Osteocyte (in vitro differentiated cells): ENCODE results near the gene FXR1. TPM values are rescaled to one million over a fixed set of nuclear protein-coding genes. Genes with fewer than 3 reads are reported as not detected.

Experiments
- DNase-seq: peaks from one replicate; pipeline ENCODE4 v3.0.0; 2021; ENCODE audit warnings: mixed read lengths; ENCODE audit not compliant: unreplicated experiment; ENCODE audit errors: extremely low spot score
- H3K27ac Mint-ChIP-seq: one replicate; pipeline ENCODE4 v1.8.0; 2021; ENCODE audit warnings: mild to moderate bottlenecking, mixed read lengths; ENCODE audit not compliant: unreplicated experiment
- H3K27me3 Mint-ChIP-seq: one replicate; pipeline ENCODE4 v1.8.0; 2021; ENCODE audit warnings: mixed read lengths; ENCODE audit not compliant: unreplicated experiment
- H3K36me3 Mint-ChIP-seq: one replicate; pipeline ENCODE4 v1.8.0; 2021; ENCODE audit warnings: mixed read lengths; ENCODE audit not compliant: unreplicated experiment
- H3K4me1 Mint-ChIP-seq: one replicate; pipeline ENCODE4 v1.8.0; 2021; ENCODE audit warnings: mixed read lengths; ENCODE audit not compliant: unreplicated experiment
- H3K4me3 Mint-ChIP-seq: one replicate; pipeline ENCODE4 v1.8.0; 2021; ENCODE audit warnings: mild to moderate bottlenecking, moderate library complexity, mixed read lengths; ENCODE audit not compliant: unreplicated experiment
- H3K9me3 Mint-ChIP-seq: one replicate; pipeline ENCODE4 v1.8.0; 2021; ENCODE audit warnings: mixed read lengths; ENCODE audit not compliant: unreplicated experiment
- CTCF ChIP-seq: fragments of 200-600 bp; sonication (generic); IDR thresholded peaks from 2 replicates; pipeline ENCODE4 v1.5.0; 2021; ENCODE audit warnings: antibody characterized with exemption, mild to moderate bottlenecking, moderate library complexity
- total RNA-seq: library from RNA; stranded (reverse); gene quantifications from 2 replicates; pipeline ENCODE4 v1.2.1, GENCODE V29; 2021

The FXR1 gene
- total RNA-seq, 1 donor from 2014 or later = 158 TPM

DNA sequence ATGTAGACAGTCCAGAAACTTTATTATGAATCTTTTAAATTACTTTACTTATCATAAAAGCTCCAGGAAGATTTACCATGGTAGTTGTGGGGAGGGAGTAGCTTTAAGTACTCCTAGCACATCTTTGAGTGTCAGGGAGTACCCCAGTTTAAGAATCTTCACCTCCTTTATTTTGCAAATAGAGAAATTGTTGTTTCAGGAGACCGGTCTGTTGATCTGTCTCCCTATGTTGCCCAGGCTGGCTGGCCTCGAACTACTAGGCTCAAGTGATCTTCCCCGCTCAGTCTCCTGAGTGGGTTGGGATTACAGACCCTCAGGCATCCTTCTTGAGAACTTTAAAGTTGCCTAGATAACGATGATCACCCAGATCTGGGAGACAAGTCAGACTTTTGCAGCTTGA, 11.1 kb downstream of the FXR1 start:
- Mint-ChIP-seq H3K27me3 (no peaks in the 10 kb centered on the region), H3K36me3 (peaks cover 1% of the 10 kb centered on the region), H3K27ac (no peak overlapping the region), H3K9me3 (no peaks in the 10 kb centered on the region), H3K4me3 (no peak overlapping the region), H3K4me1 (peaks cover 44% of the 10 kb centered on the region)
- no peak for DNase-seq
- no peak for TF ChIP-seq CTCF

DNA sequence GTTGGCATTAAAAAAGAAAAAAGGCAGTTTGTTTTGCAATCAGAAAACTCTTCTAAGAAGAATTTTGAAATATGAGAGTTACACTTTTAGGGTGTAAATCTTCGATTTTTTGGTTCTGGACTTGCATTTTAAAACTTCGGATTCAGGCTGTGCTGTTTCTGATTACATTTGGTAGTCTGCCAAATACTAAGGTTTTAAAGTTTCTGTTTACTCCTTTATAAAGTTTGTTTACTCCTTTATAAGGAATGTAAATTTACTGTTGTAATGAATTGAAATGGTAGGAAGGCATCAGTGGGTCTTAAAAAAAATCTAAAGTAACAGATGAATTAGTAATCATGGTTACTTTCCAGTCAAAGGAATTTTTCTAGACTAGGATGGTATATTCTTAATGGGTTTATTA, 14.1 kb downstream of the FXR1 start:
- Mint-ChIP-seq H3K36me3 (peaks cover 5% of the 10 kb centered on the region), H3K4me3 (no peak overlapping the region), H3K9me3 (peaks cover 4% of the 10 kb centered on the region), H3K4me1 (peaks cover 32% of the 10 kb centered on the region), H3K27me3 (no peaks in the 10 kb centered on the region), H3K27ac (no peak overlapping the region)
- no peak for TF ChIP-seq CTCF
- no peak for DNase-seq

DNA sequence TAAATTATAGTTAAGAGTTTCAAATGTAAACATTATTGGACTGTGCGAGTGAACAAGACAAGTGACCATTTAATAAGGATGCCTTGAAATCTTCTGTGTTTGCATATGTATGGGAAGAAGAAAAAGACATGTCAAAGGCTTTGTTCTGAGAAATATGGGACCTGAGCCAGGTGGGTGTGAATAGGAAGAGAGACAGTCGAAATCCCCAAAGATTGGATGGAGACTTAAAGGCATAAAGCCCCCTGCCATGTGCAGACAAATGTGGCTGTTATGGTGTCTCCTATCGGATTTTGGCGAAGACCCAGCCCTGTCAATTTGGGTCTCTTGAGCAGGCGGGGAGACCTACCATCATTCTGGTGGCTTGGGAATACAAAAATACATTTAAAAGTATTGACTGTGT, 16.9 kb downstream of the FXR1 start:
- no peak for TF ChIP-seq CTCF
- Mint-ChIP-seq H3K4me3 (no peak overlapping the region), H3K27ac (peak overlapping the region; percentile 12), H3K9me3 (peaks cover 4% of the 10 kb centered on the region), H3K36me3 (peaks cover 11% of the 10 kb centered on the region), H3K27me3 (no peaks in the 10 kb centered on the region), H3K4me1 (peaks cover 29% of the 10 kb centered on the region)
- no peak for DNase-seq

DNA sequence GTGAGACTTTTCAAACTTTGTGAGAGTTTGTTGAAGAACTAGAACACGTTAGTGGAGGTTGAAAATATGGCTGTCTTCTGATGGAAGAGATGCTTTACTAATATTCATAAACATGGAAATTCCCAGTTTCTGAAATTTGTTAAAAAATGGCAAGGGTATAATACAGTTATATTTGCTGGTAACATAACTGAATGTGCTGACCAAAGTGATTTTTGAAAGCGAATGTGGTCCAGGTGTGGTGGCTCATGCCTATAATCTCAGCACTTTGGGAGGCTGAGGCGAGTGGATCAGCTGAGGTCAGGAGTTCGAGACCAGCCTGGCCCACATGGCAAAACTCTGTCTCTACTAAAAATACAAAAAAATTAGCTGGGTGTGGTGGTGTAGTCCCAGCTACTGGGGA, 18.1 kb downstream of the FXR1 start:
- no peak for DNase-seq
- peaks cover 4% of the 10 kb centered on the region for H3K9me3 Mint-ChIP-seq
- H3K27ac Mint-ChIP-seq = no peak overlapping the region
- H3K36me3 Mint-ChIP-seq = peaks cover 17% of the 10 kb centered on the region
- H3K4me3 Mint-ChIP-seq = no peak overlapping the region
- no peak for TF ChIP-seq CTCF
- no peaks in the 10 kb centered on the region for H3K27me3 Mint-ChIP-seq
- peaks cover 28% of the 10 kb centered on the region for H3K4me1 Mint-ChIP-seq

GRCh38 chr3:180932819-180933218, 20.3 kb downstream of the FXR1 start:
- H3K4me1 Mint-ChIP-seq = peaks cover 8% of the 10 kb centered on the region
- H3K27me3 Mint-ChIP-seq = no peaks in the 10 kb centered on the region
- H3K9me3 Mint-ChIP-seq = peaks cover 4% of the 10 kb centered on the region
- no peak for DNase-seq
- no peak for TF ChIP-seq CTCF
- H3K27ac Mint-ChIP-seq = no peak overlapping the region
- H3K4me3 Mint-ChIP-seq = no peak overlapping the region
- peaks cover 23% of the 10 kb centered on the region for H3K36me3 Mint-ChIP-seq
